ENCODE measurements around the gene CWC15.
"Not testable (repeated sequence)": the region's sequence is repeated elsewhere in the genome, so short reads cannot be mapped to it uniquely, and the experiment has no call there.

CWC15 gene

GRCh38 chr11:94922321-94923003 is 50.9 kb downstream of the CWC15 start:
- no peak for DNase-seq (ENCODE audit: low read depth in 1 of 2, low spot score in 1 of 2)

- no peak for DNase-seq (ENCODE audit: low read depth in 1 of 2, low spot score in 1 of 2)
Measured at GRCh38 chr11:94920311-94920710, 53.0 kb downstream of the CWC15 start.

- not testable (repeated sequence) for DNase-seq (ENCODE audit: low read depth in 1 of 2, low spot score in 1 of 2)
Measured at GRCh38 chr11:94913718-94914394, 59.5 kb downstream of the CWC15 start.

DNA sequence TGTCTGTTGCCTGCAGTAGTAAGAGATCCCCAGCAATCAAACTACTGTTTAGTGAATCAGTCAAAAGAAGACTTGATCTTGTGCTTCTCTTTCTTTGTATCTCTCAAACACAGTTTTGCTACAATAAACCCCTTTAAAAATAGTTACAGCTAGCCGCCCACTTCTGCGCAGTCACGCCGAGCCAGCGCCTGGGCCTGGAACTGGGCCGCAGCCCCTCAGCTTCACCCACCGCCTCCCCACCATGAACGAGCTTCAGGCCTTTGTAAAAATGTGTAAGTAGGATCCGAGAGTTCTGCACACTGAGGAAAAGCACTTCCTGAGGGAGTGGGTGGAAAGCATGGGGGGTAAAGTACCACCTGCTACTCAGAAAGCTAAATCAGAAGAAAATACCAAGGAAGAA is 60.5 kb downstream of the CWC15 start:
- no peak for DNase-seq (ENCODE audit: low read depth in 1 of 2, low spot score in 1 of 2)
